Gastrocnemius medialis (tissue), 4 donors: ENCODE results near the gene NAA30. TPM values are rescaled to one million over a fixed set of nuclear protein-coding genes. Genes with fewer than 3 reads are reported as not detected.

Experiments used
- ATAC-seq, 2 donors: fragments of 150-250 bp; one replicate each; pipeline ENCODE4 v1.9.1; 2016
- DNase-seq, 2 donors: peaks; one replicate each; pipeline ENCODE4 v3.0.0-alpha.2; 2019
- H3K27ac ChIP-seq, 4 donors: fragments of 200-600 bp; sonication (generic); 1 replicate in 1 of 4; 2 replicates in 3 of 4; pipeline ENCODE4 v1.5.1; 2016 to 2018; ENCODE audit warnings: mild to moderate bottlenecking in 2 of 4, moderate library complexity in 1 of 4
- H3K27me3 ChIP-seq, 3 donors: fragments of 200-600 bp; sonication (generic) in 2 of 3; 1 replicate in 1 of 3; 2 replicates in 2 of 3; pipeline versions ENCODE4 v1.5.1 to v1.6.0; 2016 to 2019; ENCODE audit warnings: mild to moderate bottlenecking in 1 of 3, moderate library complexity in 1 of 3
- H3K36me3 ChIP-seq, 2 donors: fragments of 200-600 bp; sonication (generic) in 1 of 2; one replicate each; pipeline ENCODE4 v1.5.1; 2017 to 2018
- H3K4me1 ChIP-seq, 2 donors: fragments of 200-600 bp; sonication (generic) in 1 of 2; one replicate each; pipeline ENCODE4 v1.5.1; 2016 to 2017; ENCODE audit warnings: mild to moderate bottlenecking in 2 of 2
- H3K4me3 ChIP-seq, 4 donors: fragments of 200-600 bp; sonication (generic) in 3 of 4; 1 replicate in 1 of 4; 2 replicates in 3 of 4; pipeline ENCODE4 v1.5.1; 2016 to 2019; ENCODE audit warnings: mild to moderate bottlenecking in 2 of 4
- H3K9me3 ChIP-seq, 3 donors: fragments of 200-600 bp; sonication (generic) in 2 of 3; 1 replicate in 1 of 3; 2 replicates in 2 of 3; pipeline ENCODE4 v1.5.1; 2016 to 2019
- POLR2A ChIP-seq, 2 donors: fragments of 450-650 bp; IDR thresholded peaks; one replicate each; pipeline ENCODE4 v1.6.1; 2017; ENCODE audit warnings: antibody characterized with exemption in 2 of 2, mild to moderate bottlenecking in 2 of 2, moderate library complexity in 2 of 2
- in situ Hi-C, 4 donors: fragments of 200-750 bp; cut with MboI; loops; one replicate each; pipeline versions ENCODE4 v1.15.0 to v1.8.0; 2017; ENCODE audit warnings: low sequenced_read_pairs in 4 of 4
- intact Hi-C: fragments of 100-400 bp; cut with DNase I; formaldehyde crosslinking; loops from one replicate; pipeline ENCODE4 v1.15.1; 2023; ENCODE audit warnings: low total_unique reads
- total RNA-seq, 4 donors: library from RNA; depleted of rRNA; stranded (reverse); fragments of >200 nt; gene quantifications; one replicate each; pipeline versions ENCODE4 v1.1.0 to v1.2.3, GENCODE V29; 2016
- TF ChIP-seq, protein P1 (sequence below), 5 experiments: fragments of 450-650 bp in 3 of 5; fragments of 200-600 bp in 2 of 5; sonication (generic) in 2 of 5; IDR thresholded peaks in 4 of 5; conservative IDR thresholded peaks in 1 of 5; 1 replicate in 4 of 5; 2 replicates in 1 of 5; pipeline ENCODE4 v1.5.1; 2016 to 2019; ENCODE audit warnings: antibody characterized with exemption in 5 of 5, mild to moderate bottlenecking in 3 of 5, moderate library complexity in 3 of 5

Gene NAA30
- total RNA-seq, 4 donors from 2014 or later = 30.9 to 53.7 (median 38.6) TPM

GRCh38 chr14:57391517-57392195 is 1.3 kb downstream of the NAA30 start:
- intact Hi-C loops = no loop called here

GRCh38 chr14:57392830-57393229 is 2.4 kb downstream of the NAA30 start:
- DNase-seq (no peak), ATAC-seq (no peak)
- Histone ChIP-seq H3K4me3 (peak overlapping the region; percentile 82 to 99 (median 88)), H3K27ac (peak overlapping the region in 3 of 4 donors; percentile 84 to 91 (median 89)), H3K36me3 (no peaks in the 10 kb centered on the region), H3K4me1 (peaks cover 41 to 53% of the 10 kb centered on the region in 2 donors), H3K27me3 (no peaks in the 10 kb centered on the region), H3K9me3 (no peaks in the 10 kb centered on the region)
- in situ Hi-C loops (no loop called here), intact Hi-C loops (no loop called here)
- TF ChIP-seq POLR2A (IDR thresholded peaks at IDR 0.05) = no peak
- TF ChIP-seq, protein P1, sequence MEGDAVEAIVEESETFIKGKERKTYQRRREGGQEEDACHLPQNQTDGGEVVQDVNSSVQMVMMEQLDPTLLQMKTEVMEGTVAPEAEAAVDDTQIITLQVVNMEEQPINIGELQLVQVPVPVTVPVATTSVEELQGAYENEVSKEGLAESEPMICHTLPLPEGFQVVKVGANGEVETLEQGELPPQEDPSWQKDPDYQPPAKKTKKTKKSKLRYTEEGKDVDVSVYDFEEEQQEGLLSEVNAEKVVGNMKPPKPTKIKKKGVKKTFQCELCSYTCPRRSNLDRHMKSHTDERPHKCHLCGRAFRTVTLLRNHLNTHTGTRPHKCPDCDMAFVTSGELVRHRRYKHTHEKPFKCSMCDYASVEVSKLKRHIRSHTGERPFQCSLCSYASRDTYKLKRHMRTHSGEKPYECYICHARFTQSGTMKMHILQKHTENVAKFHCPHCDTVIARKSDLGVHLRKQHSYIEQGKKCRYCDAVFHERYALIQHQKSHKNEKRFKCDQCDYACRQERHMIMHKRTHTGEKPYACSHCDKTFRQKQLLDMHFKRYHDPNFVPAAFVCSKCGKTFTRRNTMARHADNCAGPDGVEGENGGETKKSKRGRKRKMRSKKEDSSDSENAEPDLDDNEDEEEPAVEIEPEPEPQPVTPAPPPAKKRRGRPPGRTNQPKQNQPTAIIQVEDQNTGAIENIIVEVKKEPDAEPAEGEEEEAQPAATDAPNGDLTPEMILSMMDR (IDR thresholded peaks at IDR 0.05 in 4 of 5, conservative IDR thresholded peaks at IDR 0.05 in 1 of 5) = no peak

More at GRCh38 chr14:57391517-57392195, 1.3 kb downstream of the NAA30 start:
- H3K4me3 ChIP-seq = peak overlapping the region; percentile 82 to 99 (median 88)
- no peaks in the 10 kb centered on the region for H3K9me3 ChIP-seq
- in situ Hi-C loops = no loop called here
- ATAC-seq (no peak), DNase-seq (no peak)
- H3K27ac ChIP-seq = peak overlapping the region; percentile 84 to 91 (median 88)
- H3K4me1 ChIP-seq = peaks cover 41 to 53% of the 10 kb centered on the region in 2 donors
- no peak for TF ChIP-seq POLR2A (IDR thresholded peaks at IDR 0.05)
- TF ChIP-seq, protein P1 (IDR thresholded peaks at IDR 0.05 in 4 of 5, conservative IDR thresholded peaks at IDR 0.05 in 1 of 5) = no peak
- no peaks in the 10 kb centered on the region for H3K36me3 ChIP-seq
- H3K27me3 ChIP-seq = no peaks in the 10 kb centered on the region

DNA sequence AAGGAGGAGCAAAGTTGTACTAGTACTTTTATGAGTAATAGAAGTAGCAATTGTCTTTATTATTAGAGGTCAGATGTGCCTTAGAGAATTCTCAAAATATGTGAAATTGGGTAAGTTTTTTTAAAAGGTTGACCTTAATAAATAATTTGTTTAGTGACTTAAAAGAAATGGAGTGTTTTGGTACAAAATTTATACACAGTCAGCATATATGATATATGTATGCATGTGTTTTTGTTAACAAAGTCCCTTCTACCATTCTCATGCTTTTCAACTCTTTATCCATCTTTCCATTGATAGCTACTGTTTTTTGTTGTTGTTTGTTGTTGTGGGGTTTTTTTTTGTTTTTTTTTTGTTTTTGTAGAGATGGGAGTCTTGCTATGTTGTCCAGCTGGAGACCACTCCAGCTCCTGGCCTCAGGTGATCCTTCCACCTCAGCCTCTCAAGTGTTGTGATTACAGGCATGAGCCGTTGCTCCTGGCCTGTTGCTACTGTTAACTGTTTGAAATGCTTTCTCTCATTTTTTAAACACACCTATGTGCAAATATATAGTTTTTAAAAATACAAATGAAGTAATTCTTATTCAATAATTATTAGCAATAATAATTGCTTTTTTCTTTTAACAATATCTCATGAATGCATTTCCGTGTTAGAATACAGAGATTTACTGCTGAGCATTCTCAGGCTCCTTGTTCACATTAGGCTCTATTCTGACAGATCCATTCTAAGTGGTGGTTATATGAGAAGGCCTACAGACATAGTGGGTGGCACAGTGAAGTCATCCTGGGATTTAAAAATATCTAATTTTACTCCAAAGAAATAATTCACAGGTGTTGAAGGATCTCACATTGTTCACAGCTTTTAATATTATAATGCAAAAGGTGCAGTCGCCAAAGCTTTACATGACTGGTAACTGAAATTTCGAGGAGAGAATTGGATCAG is 10.4 kb downstream of the NAA30 start:
- DNase-seq = no peak
- Histone ChIP-seq H3K27me3 (no peaks in the 10 kb centered on the region), H3K4me3 (no peak overlapping the region), H3K9me3 (no peaks in the 10 kb centered on the region), H3K27ac (peak overlapping the region in 3 of 4 donors; percentile 27 to 53 (median 40)), H3K4me1 (peaks cover 40 to 44% of the 10 kb centered on the region in 2 donors), H3K36me3 (peaks cover 0 to 4% of the 10 kb centered on the region in 2 donors)
- no peak for ATAC-seq
- TF ChIP-seq POLR2A (IDR thresholded peaks at IDR 0.05) = no peak
- TF ChIP-seq, protein P1 (IDR thresholded peaks at IDR 0.05 in 4 of 5, conservative IDR thresholded peaks at IDR 0.05 in 1 of 5) = no peak
- intact Hi-C loops (no loop called here), in situ Hi-C loops (no loop called here)

- Histone ChIP-seq H3K36me3 (peaks cover 0 to 4% of the 10 kb centered on the region in 2 donors), H3K27ac (peak overlapping the region in 3 of 4 donors; percentile 27 to 53 (median 40)), H3K4me3 (no peak overlapping the region), H3K4me1 (peaks cover 38 to 45% of the 10 kb centered on the region in 2 donors), H3K9me3 (no peaks in the 10 kb centered on the region), H3K27me3 (no peaks in the 10 kb centered on the region)
- intact Hi-C loops = no loop called here
- DNase-seq (no peak), ATAC-seq (peak in 1 of 2 donors; percentile 36)
- TF ChIP-seq, protein P1 (IDR thresholded peaks at IDR 0.05 in 4 of 5, conservative IDR thresholded peaks at IDR 0.05 in 1 of 5) = no peak
- no peak for TF ChIP-seq POLR2A (IDR thresholded peaks at IDR 0.05)
- in situ Hi-C loops = no loop called here
These were observed 11.1 kb downstream of the NAA30 start for GRCh38 chr14:57401501-57401900.
